AG10803 (cell line): ENCODE measurements around the gene BSN.

Experiments used
- DNase-seq: peaks from one replicate; pipeline ENCODE4 v3.0.0; 2010; ENCODE audit warnings: low read depth
- H3K4me3 ChIP-seq: 2 replicates; pipeline ENCODE4 v1.5.1; 2011; ENCODE audit warnings: mild to moderate bottlenecking, low read length, control low read depth
- CTCF ChIP-seq: conservative IDR thresholded peaks from 2 replicates; pipeline ENCODE4 v1.5.1; 2011; ENCODE audit warnings: mild to moderate bottlenecking, low read length, control low read depth, inconsistent platforms

The BSN gene

GRCh38 chr3:49671291-49672288, 117.3 kb downstream of the BSN start:
- H3K4me3 ChIP-seq, result no peak overlapping the region
- peak; percentile 84 for TF ChIP-seq CTCF
- DNase-seq, result peak; percentile 51

GRCh38 chr3:49673121-49673714, 118.9 kb downstream of the BSN start:
- H3K4me3 ChIP-seq, result peak overlapping the region; percentile 89
- no peak for DNase-seq
- TF ChIP-seq CTCF, result no peak

GRCh38 chr3:49673715-49674496, 119.6 kb downstream of the BSN start, which contains the start of gene APEH:
Gene APEH, plus strand, starts transcription at chr3:49674351. Its CDS starts 51 bp downstream, at chr3:49674402.
- TF ChIP-seq CTCF, result no peak
- peak within 1 kb of the TSS; percentile 89 for H3K4me3 ChIP-seq
- peak; percentile 97 for DNase-seq

GRCh38 chr3:49674497-49674983, 120.3 kb downstream of the BSN start:
- DNase-seq, result no peak
- peak overlapping the region; percentile 89 for H3K4me3 ChIP-seq
- no peak for TF ChIP-seq CTCF

- DNase-seq, result no peak
- no peak overlapping the region for H3K4me3 ChIP-seq
- no peak for TF ChIP-seq CTCF
These were observed 121.6 kb downstream of the BSN start for GRCh38 chr3:49675912-49676311.

- no peak for DNase-seq
- TF ChIP-seq CTCF, result no peak
- H3K4me3 ChIP-seq, result no peak overlapping the region
These were observed 126.4 kb downstream of the BSN start for GRCh38 chr3:49680493-49681231.
